ENCODE data around the gene CXorf58. TPM values are rescaled to one million over a fixed set of nuclear protein-coding genes. Genes with fewer than 3 reads are reported as not detected.

The CXorf58 gene
- total and polyA plus RNA-seq, 2 donors (not counting 1 experiment from before 2014, with no cell fraction given) = 0.07 TPM; not detected in 1

DNA sequence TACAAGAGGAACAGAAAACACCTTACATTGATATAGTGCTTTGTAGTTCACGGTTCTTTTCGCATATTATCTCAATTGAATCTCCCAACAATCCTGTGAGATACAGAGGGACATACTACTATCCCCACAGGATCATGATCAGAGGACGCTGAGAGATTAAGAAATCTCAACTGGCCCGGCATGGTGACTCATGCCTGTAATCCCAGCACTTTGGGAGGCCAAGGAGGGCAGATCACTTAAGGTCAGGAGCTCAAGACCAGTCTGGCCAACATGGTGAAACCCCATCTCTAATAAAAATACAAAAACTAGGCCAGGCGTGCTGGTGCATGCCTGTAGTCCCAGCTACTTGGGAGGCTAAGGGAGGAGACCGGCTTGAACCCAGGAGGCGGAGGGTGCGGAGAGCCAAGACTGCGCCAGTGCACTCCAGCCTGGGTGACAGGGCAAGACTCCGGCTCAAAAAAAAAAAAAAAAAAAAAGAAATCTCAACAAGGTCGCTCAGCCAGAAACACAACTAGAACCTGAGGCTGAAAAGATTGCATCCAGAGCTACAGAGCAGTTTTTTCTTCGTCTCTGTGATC is 7.5 kb upstream of the CXorf58 start:
- intact Hi-C loops (cut with micrococcal nuclease) = loop anchor here (5.0 to 10.0 kb wide), 2 partner anchors 158 to 236 kb away; partner anchors contain the start of genes ACOT9 and PRDX4
- no peaks in the 10 kb centered on the region for H3K27me3 ChIP-seq (replicated peaks in 1 of 4; ENCODE audit: control extremely low read depth in 1 of 4, control insufficient read depth in 3 of 4, insufficient read depth in 4 of 4, low read length in 3 of 4)
- ChIA-PET POLR2A (no interaction called here), CTCF (interaction anchor here (2.4 to 4.2 kb wide), 5 partner anchors 117 to 208 kb away, joined by 10 to 91 read pairs (median 55); partner anchors contain the start of gene SAT1)
- ATAC-seq (ENCODE audit: low read depth) (no peak), DNase-seq (no peak)
- H3K79me2 ChIP-seq (ENCODE audit: control insufficient read depth, insufficient read depth, low read length) = no peaks in the 10 kb centered on the region
- no peaks in the 10 kb centered on the region for H3K36me3 ChIP-seq (replicated peaks in 1 of 2; ENCODE audit: control extremely low read depth in 1 of 2, control insufficient read depth in 1 of 2, extremely low read depth in 1 of 2, insufficient read depth in 2 of 2, low read length in 1 of 2)
- TF ChIP-seq, protein P1, sequence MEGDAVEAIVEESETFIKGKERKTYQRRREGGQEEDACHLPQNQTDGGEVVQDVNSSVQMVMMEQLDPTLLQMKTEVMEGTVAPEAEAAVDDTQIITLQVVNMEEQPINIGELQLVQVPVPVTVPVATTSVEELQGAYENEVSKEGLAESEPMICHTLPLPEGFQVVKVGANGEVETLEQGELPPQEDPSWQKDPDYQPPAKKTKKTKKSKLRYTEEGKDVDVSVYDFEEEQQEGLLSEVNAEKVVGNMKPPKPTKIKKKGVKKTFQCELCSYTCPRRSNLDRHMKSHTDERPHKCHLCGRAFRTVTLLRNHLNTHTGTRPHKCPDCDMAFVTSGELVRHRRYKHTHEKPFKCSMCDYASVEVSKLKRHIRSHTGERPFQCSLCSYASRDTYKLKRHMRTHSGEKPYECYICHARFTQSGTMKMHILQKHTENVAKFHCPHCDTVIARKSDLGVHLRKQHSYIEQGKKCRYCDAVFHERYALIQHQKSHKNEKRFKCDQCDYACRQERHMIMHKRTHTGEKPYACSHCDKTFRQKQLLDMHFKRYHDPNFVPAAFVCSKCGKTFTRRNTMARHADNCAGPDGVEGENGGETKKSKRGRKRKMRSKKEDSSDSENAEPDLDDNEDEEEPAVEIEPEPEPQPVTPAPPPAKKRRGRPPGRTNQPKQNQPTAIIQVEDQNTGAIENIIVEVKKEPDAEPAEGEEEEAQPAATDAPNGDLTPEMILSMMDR (IDR thresholded peaks at IDR 0.05) = no peak
- no peak for TF ChIP-seq EZH2 (IDR thresholded peaks at IDR 0.05; ENCODE audit: borderline replicate concordance, insufficient read depth, low read depth, low read length, poor library complexity, severe bottlenecking)
- H3K27me3 Mint-ChIP-seq = no peaks in the 10 kb centered on the region
- H3K4me3 ChIP-seq (ENCODE audit: control extremely low read depth in 1 of 5, extremely low read depth in 1 of 5, insufficient read depth in 1 of 5, low read depth in 2 of 5, low read length in 4 of 5) = no peak overlapping the region
- no peaks in the 10 kb centered on the region for H3K9me3 Mint-ChIP-seq (ENCODE audit: insufficient read depth)
- no peak overlapping the region for H3K27ac Mint-ChIP-seq
- no peak overlapping the region for H3K4me2 ChIP-seq (replicated peaks; ENCODE audit: low read depth, low read length, poor library complexity, severe bottlenecking)
- H3K4me1 Mint-ChIP-seq = no peaks in the 10 kb centered on the region
- no peak overlapping the region for H3K4me3 Mint-ChIP-seq
- no CpG with 5 or more reads among the region's 12 CpGs for WGBS (ENCODE audit: insufficient coverage)
- H3K9me3 ChIP-seq (ENCODE audit: control extremely low read depth in 1 of 3, control insufficient read depth in 2 of 3, insufficient read depth in 1 of 3, low read length in 2 of 3) = no peaks in the 10 kb centered on the region
- no peak overlapping the region for H3K27ac ChIP-seq (ENCODE audit: low read length in 2 of 2)
- H3K9ac ChIP-seq (ENCODE audit: low read length) = no peak overlapping the region
- H2AFZ ChIP-seq (ENCODE audit: insufficient read depth, low read depth, low read length, poor library complexity, severe bottlenecking) = no peak overlapping the region
- H4K20me1 ChIP-seq (ENCODE audit: control insufficient read depth, insufficient read depth, low read length, poor library complexity, severe bottlenecking) = no peaks in the 10 kb centered on the region
- H3K4me1 ChIP-seq (ENCODE audit: control insufficient read depth in 2 of 2, insufficient read depth in 2 of 2, low read length in 2 of 2) = peaks cover 6 to 9% of the 10 kb centered on the region in 2 donors

DNA sequence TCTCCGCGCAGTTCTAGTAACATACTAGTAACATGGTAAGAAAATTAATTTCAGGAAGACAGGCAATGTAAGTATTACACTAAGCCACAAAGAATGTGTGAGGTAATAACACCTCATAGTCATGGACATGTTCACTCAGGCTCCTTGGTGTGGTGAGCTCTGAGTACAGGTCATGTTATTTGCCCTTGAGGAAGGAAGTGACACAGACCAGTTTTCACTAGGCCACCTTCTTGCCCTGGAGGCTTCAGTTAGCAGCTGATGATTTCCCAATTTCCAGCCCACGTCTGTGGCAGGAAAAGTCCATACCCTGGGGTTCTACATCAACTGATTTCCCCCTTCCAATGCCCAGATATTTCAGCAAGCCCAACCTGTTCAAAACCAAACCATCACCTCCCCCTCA is 6.7 kb upstream of the CXorf58 start:
- peak overlapping the region in 1 of 2 donors; percentile 14 for H3K27ac ChIP-seq (ENCODE audit: low read length in 2 of 2)
- WGBS (ENCODE audit: insufficient coverage) = 40% methylated on average over 1 of the region's 3 CpGs
- POLR2A ChIA-PET = no interaction called here

More for the DNA sequence above, 6.7 kb upstream of the CXorf58 start:
- CTCF ChIA-PET = interaction anchor here (0.6 to 4.2 kb wide), 21 partner anchors 82 to 341 kb away, joined by 3 to 91 read pairs (median 6); partner anchors contain the start of genes PRDX4 and SAT1
- Mint-ChIP-seq H3K4me3 (no peak overlapping the region), H3K27ac (no peak overlapping the region), H3K27me3 (no peaks in the 10 kb centered on the region), H3K9me3 (ENCODE audit: insufficient read depth) (no peaks in the 10 kb centered on the region), H3K4me1 (no peaks in the 10 kb centered on the region)
- no peaks in the 10 kb centered on the region for H3K79me2 ChIP-seq (ENCODE audit: control insufficient read depth, insufficient read depth, low read length)
- no peaks in the 10 kb centered on the region for H3K9me3 ChIP-seq (ENCODE audit: control extremely low read depth in 1 of 3, control insufficient read depth in 2 of 3, insufficient read depth in 1 of 3, low read length in 2 of 3)
- no peak overlapping the region for H3K4me3 ChIP-seq (ENCODE audit: control extremely low read depth in 1 of 5, extremely low read depth in 1 of 5, insufficient read depth in 1 of 5, low read depth in 2 of 5, low read length in 4 of 5)
- no peaks in the 10 kb centered on the region for H3K27me3 ChIP-seq (replicated peaks in 1 of 4; ENCODE audit: control extremely low read depth in 1 of 4, control insufficient read depth in 3 of 4, insufficient read depth in 4 of 4, low read length in 3 of 4)
- H3K4me1 ChIP-seq (ENCODE audit: control insufficient read depth in 2 of 2, insufficient read depth in 2 of 2, low read length in 2 of 2) = peaks cover 6 to 9% of the 10 kb centered on the region in 2 donors
- no peak overlapping the region for H2AFZ ChIP-seq (ENCODE audit: insufficient read depth, low read depth, low read length, poor library complexity, severe bottlenecking)
- no peak overlapping the region for H3K9ac ChIP-seq (ENCODE audit: low read length)
- H4K20me1 ChIP-seq (ENCODE audit: control insufficient read depth, insufficient read depth, low read length, poor library complexity, severe bottlenecking) = no peaks in the 10 kb centered on the region
- H3K36me3 ChIP-seq (replicated peaks in 1 of 2; ENCODE audit: control extremely low read depth in 1 of 2, control insufficient read depth in 1 of 2, extremely low read depth in 1 of 2, insufficient read depth in 2 of 2, low read length in 1 of 2) = no peaks in the 10 kb centered on the region
- no peak for TF ChIP-seq EZH2 (IDR thresholded peaks at IDR 0.05; ENCODE audit: borderline replicate concordance, insufficient read depth, low read depth, low read length, poor library complexity, severe bottlenecking)
- TF ChIP-seq, protein P1 (IDR thresholded peaks at IDR 0.05) = no peak
- H3K4me2 ChIP-seq (replicated peaks; ENCODE audit: low read depth, low read length, poor library complexity, severe bottlenecking) = no peak overlapping the region
- ATAC-seq (ENCODE audit: low read depth) (no peak), DNase-seq (no peak)
- intact Hi-C loops (cut with micrococcal nuclease) = loop anchor here (5.0 to 10.0 kb wide), 2 partner anchors 159 to 236 kb away; partner anchors contain the start of genes ACOT9 and PRDX4
